WERI-Rb-1 (cell line): Measurements from ENCODE around the gene SETBP1.

Experiments
- DNase-seq: peaks from one replicate; pipeline ENCODE4 v3.0.0-alpha.2; 2020
- H3K27ac ChIP-seq: fragments of 250-450 bp; sonication (Bioruptor Pico); 2 replicates; pipeline ENCODE4 v1.5.1; 2020; ENCODE audit warnings: mild to moderate bottlenecking, moderate library complexity
- H3K27me3 ChIP-seq: fragments of 250-450 bp; sonication (Bioruptor Pico); 2 replicates; pipeline ENCODE4 v1.5.1; 2021; ENCODE audit warnings: mild to moderate bottlenecking, low read depth, moderate library complexity; ENCODE audit not compliant: insufficient read depth, severe bottlenecking
- H3K36me3 ChIP-seq: fragments of 250-450 bp; sonication (Bioruptor Pico); 2 replicates; pipeline ENCODE4 v1.5.1; 2020; ENCODE audit warnings: mild to moderate bottlenecking, moderate library complexity
- H3K4me3 ChIP-seq: 2 replicates; pipeline ENCODE4 v1.5.1; 2011; ENCODE audit warnings: low read depth, mild to moderate bottlenecking, control low read depth, low read length
- H3K9me3 ChIP-seq: fragments of 250-450 bp; sonication (Bioruptor Pico); 2 replicates; pipeline ENCODE4 v1.5.1; 2021; ENCODE audit warnings: mild to moderate bottlenecking, moderate library complexity; ENCODE audit not compliant: severe bottlenecking
- TF ChIP-seq, protein P1 (sequence below): IDR thresholded peaks from 2 replicates; pipeline ENCODE4 v1.5.1; 2011; ENCODE audit warnings: low read depth, mild to moderate bottlenecking, control low read depth, inconsistent platforms, low read length

Gene SETBP1

DNA sequence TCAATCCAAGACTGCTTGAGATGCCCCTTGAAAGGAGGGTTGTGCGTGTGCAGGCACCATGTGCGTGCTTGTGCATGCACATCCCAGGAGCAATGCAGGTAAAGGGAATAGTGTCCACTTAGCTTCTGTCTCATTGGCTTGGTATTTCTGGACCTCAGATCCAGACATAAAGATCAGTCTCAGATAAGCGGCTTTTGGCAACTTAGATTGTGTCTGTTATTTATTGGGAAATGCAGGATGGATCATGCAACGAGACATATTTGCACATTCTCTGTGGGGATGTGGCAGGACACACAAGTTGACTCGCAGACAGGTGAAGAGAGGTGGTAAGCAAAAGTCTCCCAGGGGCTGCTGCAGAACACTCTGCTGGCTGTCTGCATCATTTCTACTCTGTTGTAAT lies 67.9 kb downstream of the SETBP1 start:
- no peaks in the 10 kb centered on the region for H3K36me3 ChIP-seq
- TF ChIP-seq, protein P1, sequence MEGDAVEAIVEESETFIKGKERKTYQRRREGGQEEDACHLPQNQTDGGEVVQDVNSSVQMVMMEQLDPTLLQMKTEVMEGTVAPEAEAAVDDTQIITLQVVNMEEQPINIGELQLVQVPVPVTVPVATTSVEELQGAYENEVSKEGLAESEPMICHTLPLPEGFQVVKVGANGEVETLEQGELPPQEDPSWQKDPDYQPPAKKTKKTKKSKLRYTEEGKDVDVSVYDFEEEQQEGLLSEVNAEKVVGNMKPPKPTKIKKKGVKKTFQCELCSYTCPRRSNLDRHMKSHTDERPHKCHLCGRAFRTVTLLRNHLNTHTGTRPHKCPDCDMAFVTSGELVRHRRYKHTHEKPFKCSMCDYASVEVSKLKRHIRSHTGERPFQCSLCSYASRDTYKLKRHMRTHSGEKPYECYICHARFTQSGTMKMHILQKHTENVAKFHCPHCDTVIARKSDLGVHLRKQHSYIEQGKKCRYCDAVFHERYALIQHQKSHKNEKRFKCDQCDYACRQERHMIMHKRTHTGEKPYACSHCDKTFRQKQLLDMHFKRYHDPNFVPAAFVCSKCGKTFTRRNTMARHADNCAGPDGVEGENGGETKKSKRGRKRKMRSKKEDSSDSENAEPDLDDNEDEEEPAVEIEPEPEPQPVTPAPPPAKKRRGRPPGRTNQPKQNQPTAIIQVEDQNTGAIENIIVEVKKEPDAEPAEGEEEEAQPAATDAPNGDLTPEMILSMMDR = no peak
- no peak overlapping the region for H3K27ac ChIP-seq
- no peaks in the 10 kb centered on the region for H3K27me3 ChIP-seq
- no peaks in the 10 kb centered on the region for H3K9me3 ChIP-seq
- no peak for DNase-seq
- H3K4me3 ChIP-seq = no peak overlapping the region

DNA sequence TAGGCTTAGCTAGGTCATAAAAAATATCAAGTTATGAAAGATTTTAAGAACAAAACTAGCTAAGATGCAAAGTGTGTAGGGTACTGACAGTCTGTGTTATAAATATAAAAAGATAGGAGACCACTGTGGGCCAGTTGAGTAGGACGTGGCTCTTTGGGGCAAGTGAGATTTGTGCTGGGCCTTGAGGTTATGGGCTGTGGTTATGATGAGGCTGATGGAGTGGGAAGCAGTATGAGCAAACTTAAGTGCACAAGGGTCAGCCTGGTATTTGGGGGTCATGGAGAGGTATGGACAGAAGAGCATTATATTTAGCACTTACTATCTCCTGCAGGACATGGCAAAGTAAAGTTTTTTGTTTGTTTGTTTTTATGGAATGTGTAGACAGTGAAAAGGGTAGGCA lies 70.1 kb downstream of the SETBP1 start:
- H3K9me3 ChIP-seq = no peaks in the 10 kb centered on the region
- no peak overlapping the region for H3K4me3 ChIP-seq
- H3K36me3 ChIP-seq = no peaks in the 10 kb centered on the region
- no peak for DNase-seq
- H3K27me3 ChIP-seq = no peaks in the 10 kb centered on the region
- no peak overlapping the region for H3K27ac ChIP-seq
- TF ChIP-seq, protein P1 = no peak

DNA sequence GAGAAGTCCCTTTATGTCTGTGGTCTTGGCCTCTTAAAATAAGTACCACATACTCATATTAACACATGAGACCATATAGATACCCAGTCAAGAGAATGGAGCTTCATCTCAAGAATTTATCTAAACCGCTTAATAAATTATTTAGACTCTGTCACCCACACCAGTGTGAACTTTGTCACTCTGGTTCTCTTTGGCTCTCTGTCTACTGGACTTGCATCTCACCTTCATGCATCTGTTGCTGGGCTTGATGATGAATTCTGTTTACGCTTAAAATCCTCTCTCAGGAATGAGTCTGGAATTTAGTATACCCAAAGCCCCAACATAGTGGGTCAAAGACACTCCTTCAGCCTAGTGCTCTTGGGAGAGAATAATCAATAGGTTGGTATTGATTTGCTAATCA lies 73.9 kb downstream of the SETBP1 start:
- Histone ChIP-seq H3K27me3 (no peaks in the 10 kb centered on the region), H3K4me3 (no peak overlapping the region), H3K36me3 (no peaks in the 10 kb centered on the region), H3K9me3 (no peaks in the 10 kb centered on the region), H3K27ac (no peak overlapping the region)
- TF ChIP-seq, protein P1 = no peak
- no peak for DNase-seq

DNA sequence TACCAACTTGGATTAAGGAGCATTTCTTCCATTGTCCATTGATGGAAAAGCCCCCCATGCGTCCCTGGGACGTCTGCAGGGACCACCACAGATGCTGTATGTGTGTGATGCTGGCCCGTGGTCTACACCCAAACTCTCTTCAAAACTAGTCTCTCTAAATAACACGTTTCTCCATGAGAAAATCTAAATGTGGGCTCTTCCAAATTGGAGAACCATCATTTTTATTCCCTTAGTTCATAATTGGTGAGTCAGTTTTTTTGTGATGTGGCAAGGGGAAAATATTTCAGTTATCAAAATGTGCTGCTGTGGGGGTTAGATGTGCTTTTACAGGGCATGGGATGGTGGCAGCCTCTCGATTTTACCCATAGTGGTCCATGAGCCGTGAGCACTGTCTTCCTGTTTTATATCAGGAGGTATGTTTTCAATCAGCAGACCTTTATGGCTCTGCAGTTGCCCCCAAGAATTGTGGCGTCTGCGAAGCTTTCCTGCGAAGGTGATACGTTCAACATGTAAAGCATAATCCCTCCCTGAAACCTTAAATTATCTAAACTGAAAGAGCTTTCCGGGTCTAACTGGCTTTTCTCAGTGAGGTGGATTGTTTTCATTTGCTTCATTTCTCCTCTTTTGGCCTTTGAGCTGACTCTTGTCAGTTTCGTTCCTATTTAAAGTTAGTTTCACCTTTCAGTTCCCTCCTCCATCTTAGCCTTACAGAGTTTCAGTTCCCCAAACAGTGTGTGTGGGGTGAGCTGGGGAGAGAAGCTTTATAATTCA lies 78.4 kb downstream of the SETBP1 start:
- no peaks in the 10 kb centered on the region for H3K27me3 ChIP-seq
- no peaks in the 10 kb centered on the region for H3K36me3 ChIP-seq
- DNase-seq = no peak
- H3K9me3 ChIP-seq = no peaks in the 10 kb centered on the region
- no peak overlapping the region for H3K27ac ChIP-seq
- H3K4me3 ChIP-seq = no peak overlapping the region
- TF ChIP-seq, protein P1 = no peak

DNA sequence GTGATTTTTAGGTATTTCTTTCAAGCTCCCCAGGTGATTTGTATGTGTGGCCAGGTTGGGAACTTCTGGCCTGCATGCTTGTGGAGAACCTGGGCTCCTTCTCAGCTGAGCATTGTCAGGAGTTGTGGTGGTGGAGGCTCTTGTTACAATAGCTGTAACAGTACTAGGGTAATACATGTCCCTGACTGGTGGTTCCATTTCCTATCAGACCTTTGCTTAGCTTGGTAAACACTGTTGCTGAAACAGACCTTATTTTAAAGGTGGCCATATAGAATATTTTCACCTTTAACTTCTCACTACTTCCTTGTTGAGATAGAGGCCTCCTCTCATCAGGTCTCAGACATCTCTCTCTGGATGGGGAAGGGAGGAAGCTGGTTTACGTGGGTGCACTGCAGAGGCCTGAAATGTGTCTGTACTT lies 79.2 kb downstream of the SETBP1 start:
- DNase-seq = no peak
- Histone ChIP-seq H3K27me3 (no peaks in the 10 kb centered on the region), H3K9me3 (no peaks in the 10 kb centered on the region), H3K4me3 (no peak overlapping the region), H3K36me3 (no peaks in the 10 kb centered on the region), H3K27ac (no peak overlapping the region)
- TF ChIP-seq, protein P1 = no peak

DNA sequence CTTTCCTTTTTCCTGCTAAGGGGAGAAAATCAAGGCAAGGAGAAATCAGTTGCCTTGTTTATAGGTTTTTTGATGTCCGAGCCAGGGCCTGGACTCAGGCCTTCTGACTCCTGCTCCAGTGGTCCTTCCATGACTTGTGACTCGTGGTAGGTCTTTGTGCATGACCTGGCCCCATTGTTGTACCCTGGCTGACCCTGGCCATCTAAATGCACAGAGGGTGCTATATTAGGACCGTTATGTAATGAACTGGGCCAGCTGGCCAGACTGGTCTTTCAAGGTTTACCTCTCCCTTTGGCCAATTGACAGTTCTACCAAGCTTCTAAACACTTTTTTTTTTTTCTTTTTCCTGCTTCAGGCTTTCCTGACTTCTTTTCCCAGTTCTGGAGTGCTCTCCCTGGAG lies 81.1 kb downstream of the SETBP1 start:
- no peaks in the 10 kb centered on the region for H3K27me3 ChIP-seq
- no peak for DNase-seq
- no peaks in the 10 kb centered on the region for H3K36me3 ChIP-seq
- H3K4me3 ChIP-seq = no peak overlapping the region
- H3K9me3 ChIP-seq = no peaks in the 10 kb centered on the region
- TF ChIP-seq, protein P1 = no peak
- no peak overlapping the region for H3K27ac ChIP-seq
